LNCaP clone FGC (cell line): Measurements from ENCODE around the gene ACSM2A.
"Not testable (repeated sequence)": the region's sequence is repeated elsewhere in the genome, so short reads cannot be mapped to it uniquely, and the experiment has no call there.

Experiments used
- DNase-seq: peaks from one replicate; pipeline ENCODE4 v3.0.0-alpha.2; 2011; ENCODE audit warnings: low read depth
- H3K4me3 ChIP-seq: 2 replicates; pipeline ENCODE4 v1.5.1; 2011; ENCODE audit warnings: mild to moderate bottlenecking, low read depth, low read length, control low read depth
- TF ChIP-seq, protein P1 (sequence below): IDR thresholded peaks from 2 replicates; pipeline ENCODE4 v1.5.1; 2012; ENCODE audit warnings: mild to moderate bottlenecking; ENCODE audit not compliant: control insufficient read depth, insufficient read depth; ENCODE audit errors: extremely low read depth

Gene ACSM2A, protein sequence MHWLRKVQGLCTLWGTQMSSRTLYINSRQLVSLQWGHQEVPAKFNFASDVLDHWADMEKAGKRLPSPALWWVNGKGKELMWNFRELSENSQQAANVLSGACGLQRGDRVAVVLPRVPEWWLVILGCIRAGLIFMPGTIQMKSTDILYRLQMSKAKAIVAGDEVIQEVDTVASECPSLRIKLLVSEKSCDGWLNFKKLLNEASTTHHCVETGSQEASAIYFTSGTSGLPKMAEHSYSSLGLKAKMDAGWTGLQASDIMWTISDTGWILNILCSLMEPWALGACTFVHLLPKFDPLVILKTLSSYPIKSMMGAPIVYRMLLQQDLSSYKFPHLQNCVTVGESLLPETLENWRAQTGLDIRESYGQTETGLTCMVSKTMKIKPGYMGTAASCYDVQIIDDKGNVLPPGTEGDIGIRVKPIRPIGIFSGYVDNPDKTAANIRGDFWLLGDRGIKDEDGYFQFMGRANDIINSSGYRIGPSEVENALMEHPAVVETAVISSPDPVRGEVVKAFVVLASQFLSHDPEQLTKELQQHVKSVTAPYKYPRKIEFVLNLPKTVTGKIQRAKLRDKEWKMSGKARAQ

DNA sequence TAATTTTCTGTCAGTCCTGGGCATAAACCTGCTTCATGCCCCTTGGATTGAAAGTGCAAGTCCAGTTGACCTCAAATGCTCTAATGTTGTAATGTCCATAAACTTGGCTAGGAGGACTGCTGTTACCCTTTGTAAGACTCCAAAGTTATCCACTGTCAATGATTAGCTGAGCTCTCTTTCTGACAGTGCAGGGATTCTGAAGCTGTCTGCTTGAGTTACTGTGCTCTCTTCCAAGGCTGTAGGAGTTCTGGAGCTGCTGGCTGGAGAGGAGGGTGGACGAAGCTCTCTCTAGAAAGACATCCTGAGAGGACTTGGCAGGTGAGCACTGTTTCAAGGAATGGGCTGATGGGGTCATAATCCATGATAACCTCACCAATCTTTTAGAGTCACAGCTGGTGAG, at the start of gene ACSM2A:
ACSM2A (plus strand) TSS at position 158 of the 400 bp plus-strand sequence. CDS start 8,594 bp downstream, outside the sequence.
- H3K4me3 ChIP-seq, DNase-seq: not testable (repeated sequence)

DNA sequence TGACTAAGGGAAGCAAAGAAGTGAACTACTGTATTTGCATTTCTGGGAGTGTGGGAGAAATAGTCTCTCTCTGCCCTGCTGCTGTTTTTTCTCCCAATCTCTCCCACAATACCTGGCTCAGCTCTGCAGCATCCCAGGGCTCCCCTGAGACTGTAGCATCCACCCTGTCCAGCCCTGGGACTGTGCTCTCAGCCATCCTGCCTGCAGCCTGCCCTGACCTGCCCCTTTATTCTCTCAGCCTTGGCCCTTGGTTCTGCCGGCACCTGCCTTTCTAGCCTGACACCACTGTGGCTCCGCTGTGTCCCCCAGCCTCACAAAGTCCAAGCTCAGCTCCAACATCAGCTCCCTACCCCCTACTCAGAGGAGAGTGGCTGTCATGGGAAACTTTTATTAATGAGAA, 48.7 kb upstream of the ACSM2A start:
- DNase-seq, result no peak
- H3K4me3 ChIP-seq, result no peak overlapping the region
- TF ChIP-seq, protein P1, sequence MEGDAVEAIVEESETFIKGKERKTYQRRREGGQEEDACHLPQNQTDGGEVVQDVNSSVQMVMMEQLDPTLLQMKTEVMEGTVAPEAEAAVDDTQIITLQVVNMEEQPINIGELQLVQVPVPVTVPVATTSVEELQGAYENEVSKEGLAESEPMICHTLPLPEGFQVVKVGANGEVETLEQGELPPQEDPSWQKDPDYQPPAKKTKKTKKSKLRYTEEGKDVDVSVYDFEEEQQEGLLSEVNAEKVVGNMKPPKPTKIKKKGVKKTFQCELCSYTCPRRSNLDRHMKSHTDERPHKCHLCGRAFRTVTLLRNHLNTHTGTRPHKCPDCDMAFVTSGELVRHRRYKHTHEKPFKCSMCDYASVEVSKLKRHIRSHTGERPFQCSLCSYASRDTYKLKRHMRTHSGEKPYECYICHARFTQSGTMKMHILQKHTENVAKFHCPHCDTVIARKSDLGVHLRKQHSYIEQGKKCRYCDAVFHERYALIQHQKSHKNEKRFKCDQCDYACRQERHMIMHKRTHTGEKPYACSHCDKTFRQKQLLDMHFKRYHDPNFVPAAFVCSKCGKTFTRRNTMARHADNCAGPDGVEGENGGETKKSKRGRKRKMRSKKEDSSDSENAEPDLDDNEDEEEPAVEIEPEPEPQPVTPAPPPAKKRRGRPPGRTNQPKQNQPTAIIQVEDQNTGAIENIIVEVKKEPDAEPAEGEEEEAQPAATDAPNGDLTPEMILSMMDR, result no peak

DNA sequence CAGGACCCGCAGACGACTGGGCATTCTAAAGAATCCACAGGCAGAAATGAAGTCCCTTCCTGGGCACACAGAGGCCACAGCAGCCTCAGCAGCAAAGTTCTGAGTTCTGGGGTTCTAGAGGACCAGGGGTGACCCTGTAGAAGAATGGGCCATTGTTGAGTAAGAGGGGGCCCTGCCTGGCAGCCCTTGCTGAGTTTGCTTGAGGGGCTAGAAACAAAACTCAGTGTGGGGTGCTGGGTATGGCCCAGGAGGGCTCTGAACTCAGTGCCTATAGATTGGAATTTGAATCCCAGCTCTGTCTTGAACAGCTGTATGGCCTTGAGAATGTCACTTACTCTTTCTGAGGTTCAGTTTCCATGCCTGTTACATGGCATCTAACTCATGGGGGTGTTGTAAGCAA, 46.7 kb upstream of the ACSM2A start, which contains the start of gene PDILT:
PDILT (minus strand) TSS at position 101 of the 400 bp plus-strand sequence. CDS start 5,437 bp downstream, outside the sequence.
- TF ChIP-seq, protein P1, result no peak
- H3K4me3 ChIP-seq, result no peak within 1 kb of the TSS
- DNase-seq, result no peak

DNA sequence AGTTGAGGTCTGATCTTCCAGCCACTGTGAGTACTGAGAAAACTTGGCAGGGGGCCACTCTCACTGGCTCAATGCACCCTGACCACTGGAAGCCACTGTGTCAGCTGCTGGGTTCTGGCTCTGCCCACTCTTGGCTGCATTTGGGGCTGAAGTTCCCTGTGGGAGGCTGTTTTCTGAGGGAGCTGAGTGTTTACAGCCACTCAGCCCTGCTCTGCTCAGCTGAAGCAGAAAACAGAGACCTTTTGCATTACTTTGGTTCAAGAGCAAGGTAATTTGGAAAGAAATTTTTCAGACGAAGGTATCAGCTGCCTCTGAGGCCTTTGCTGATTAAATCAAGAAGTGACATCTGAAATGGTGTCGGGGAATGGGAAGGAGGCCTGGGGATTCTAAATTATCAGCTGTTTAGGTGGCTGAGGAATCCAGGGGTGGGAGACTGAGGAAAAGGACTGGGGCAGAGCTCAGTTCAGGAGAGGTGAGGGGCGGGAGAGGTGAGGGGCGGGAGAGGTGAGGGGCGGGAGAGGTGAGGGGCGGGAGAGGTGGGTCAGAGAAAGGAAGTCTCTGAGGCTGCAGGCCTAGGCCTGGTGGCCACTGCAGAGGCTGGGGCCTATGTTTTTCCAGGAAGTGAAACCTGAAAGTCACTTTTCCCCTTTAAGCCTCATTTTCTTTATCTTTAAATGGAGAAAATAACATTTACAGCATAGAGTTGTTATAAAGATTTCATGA, 41.8 kb upstream of the ACSM2A start, which contains the start of gene ACSM5:
ACSM5 (plus strand) TSS at position 137 of the 723 bp plus-strand sequence. CDS start 1,951 bp downstream, outside the sequence.
- no peak for DNase-seq
- H3K4me3 ChIP-seq, result no peak within 1 kb of the TSS
- TF ChIP-seq, protein P1, result no peak

DNA sequence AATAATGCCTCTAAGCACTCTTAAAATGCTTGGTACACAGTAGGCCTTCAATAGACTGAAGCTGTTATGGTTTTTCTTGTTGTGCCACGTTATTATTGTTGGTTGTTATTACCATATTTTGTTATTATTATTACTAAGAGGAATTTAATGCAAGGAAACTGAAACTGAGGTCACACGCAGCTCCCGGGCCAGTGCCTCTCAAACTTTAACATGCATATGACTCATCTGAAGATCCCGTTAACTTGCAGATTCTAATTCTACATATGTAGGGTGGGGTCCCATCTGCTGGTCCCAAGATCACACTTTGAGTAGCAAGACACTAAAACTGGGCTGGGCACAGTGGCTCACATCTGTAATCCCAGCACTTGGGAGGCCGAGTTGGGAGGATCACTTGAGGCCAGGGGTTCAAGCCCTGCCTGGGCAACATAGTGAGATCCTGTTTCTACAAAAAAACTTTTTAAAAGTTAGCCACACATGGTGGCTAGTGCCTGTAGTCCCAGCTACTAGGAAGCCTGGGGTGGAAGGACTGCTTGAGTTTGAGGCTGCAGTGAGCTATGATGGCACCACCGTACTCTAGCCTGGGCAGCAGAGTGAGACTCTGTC, 41.1 kb upstream of the ACSM2A start:
- TF ChIP-seq, protein P1, result no peak
- H3K4me3 ChIP-seq, result no peak overlapping the region
- no peak for DNase-seq

DNA sequence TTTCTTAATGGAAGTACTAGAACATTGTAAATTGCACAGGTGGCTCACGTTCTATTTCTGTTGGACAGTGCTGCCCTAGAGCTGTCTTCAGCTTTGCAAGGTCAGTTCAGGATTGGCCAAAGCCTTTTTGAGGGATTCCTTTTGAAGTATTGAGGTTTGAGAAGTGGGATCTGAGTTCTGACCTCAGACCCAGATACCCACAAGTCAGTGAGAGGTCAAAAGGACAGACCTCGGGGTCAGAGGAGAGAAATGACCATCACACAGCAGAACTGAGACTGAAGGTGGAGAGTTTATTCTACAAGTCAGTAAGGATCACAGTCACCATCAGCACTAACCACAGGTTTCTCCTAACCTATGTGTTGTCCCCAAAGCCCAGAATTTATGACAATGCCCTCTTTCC, 40.3 kb upstream of the ACSM2A start:
- TF ChIP-seq, protein P1, result no peak
- no peak for DNase-seq

More for the DNA sequence above, 40.3 kb upstream of the ACSM2A start:
- no peak overlapping the region for H3K4me3 ChIP-seq
